Breast epithelium (tissue), 3 donors: ENCODE data around the gene OAF.

Source experiments
- CTCF ChIP-seq, 3 donors: fragments of 450-650 bp; IDR thresholded peaks; one replicate each; pipeline ENCODE4 v1.5.1; 2016 to 2017; ENCODE audit warnings: antibody characterized with exemption in 3 of 3, mild to moderate bottlenecking in 3 of 3, moderate library complexity in 3 of 3
- POLR2A ChIP-seq: fragments of 450-650 bp; IDR thresholded peaks from one replicate; pipeline ENCODE4 v1.6.1; 2016; ENCODE audit warnings: antibody characterized with exemption, mild to moderate bottlenecking, moderate library complexity
- POLR2AphosphoS5 ChIP-seq, 3 donors: sonication (generic); formaldehyde crosslinking; IDR thresholded peaks; one replicate each; pipeline ENCODE4 v1.6.1; 2017; ENCODE audit warnings: antibody characterized with exemption in 3 of 3

GRCh38 chr11:120217941-120218694 lies 7.3 kb downstream of the OAF start:
- TF ChIP-seq CTCF (IDR thresholded peaks at IDR 0.05) (no peak), POLR2A (no peak), POLR2AphosphoS5 (IDR thresholded peaks at IDR 0.05) (no peak)
